Aorta (tissue), 5 donors: ENCODE results near the gene LTO1. TPM values are rescaled to one million over a fixed set of nuclear protein-coding genes. Genes with fewer than 3 reads are reported as not detected.

Experiments
- ATAC-seq: fragments of 200-7000 bp; cut with Tn5 transposase; one replicate; pipeline ENCODE4 v1.9.1; 2022; ENCODE audit warnings: moderate library complexity; ENCODE audit not compliant: low FRiP score
- DNase-seq, 2 donors: peaks; one replicate each; pipeline ENCODE4 v3.0.0-alpha.2; 2020
- H3K27ac ChIP-seq, 2 donors: one replicate each; pipeline ENCODE4 v1.5.1; 2013; ENCODE audit warnings: low read length in 2 of 2, mild to moderate bottlenecking in 2 of 2, moderate library complexity in 2 of 2, control low read depth in 1 of 2, inconsistent platforms in 1 of 2, low read depth in 1 of 2
- H3K27me3 ChIP-seq, 2 donors: one replicate each; pipeline ENCODE4 v1.6.1; 2013; ENCODE audit warnings: control low read depth in 1 of 2, low read length in 1 of 2, mild to moderate bottlenecking in 1 of 2, moderate library complexity in 1 of 2; ENCODE audit not compliant: insufficient read depth in 2 of 2, control insufficient read depth in 1 of 2
- H3K36me3 ChIP-seq, 2 donors: one replicate each; pipeline ENCODE4 v1.6.1; 2013; ENCODE audit warnings: control low read depth in 1 of 2, low read length in 1 of 2, mild to moderate bottlenecking in 1 of 2; ENCODE audit not compliant: insufficient read depth in 2 of 2, control insufficient read depth in 1 of 2
- H3K4me1 ChIP-seq, 2 donors: one replicate each; pipeline ENCODE4 v1.6.1; 2013; ENCODE audit warnings: low read length in 2 of 2, control low read depth in 1 of 2, mild to moderate bottlenecking in 1 of 2, moderate library complexity in 1 of 2; ENCODE audit not compliant: insufficient read depth in 2 of 2, control insufficient read depth in 1 of 2
- H3K4me3 ChIP-seq, 2 donors: one replicate each; pipeline ENCODE4 v1.5.1; 2013; ENCODE audit warnings: low read length in 2 of 2, control low read depth in 1 of 2, mild to moderate bottlenecking in 1 of 2
- H3K9me3 ChIP-seq: one replicate; pipeline ENCODE4 v1.6.1; 2013; ENCODE audit warnings: mild to moderate bottlenecking, low read length; ENCODE audit not compliant: control insufficient read depth
- WGBS, 2 donors: extraction: QIAGEN DNeasy Blood & Tissue Kit; methylation state at CpG; one replicate each; pipeline ENCODE4 v1.1.7; 2013; 5-methylcytosine and 5-hydroxymethylcytosine counted together
- intact Hi-C, 2 donors: fragments of 100-400 bp; cut with DNase I; formaldehyde crosslinking; loops; one replicate each; pipeline versions ENCODE4 v1.14.2 to v1.15.0; 2022
- polyA plus RNA-seq, 2 donors: library from polyadenylated mRNA; stranded (reverse); fragments of 200-250 nt; gene quantifications; one replicate each; pipeline ENCODE4 v1.2.3, GENCODE V29; 2013
- total RNA-seq, 2 donors: library from RNA; stranded (reverse); fragmentation: NEBNext Ultra II Directional; extraction: Animal tissue kit (Norgen Biotek cat#: 25700); gene quantifications; one replicate each; pipeline ENCODE4 v1.2.1, GENCODE V29; 2021
- donor health status: healthy with polysubstance abuse.
- donor health status: Bipolar disorder and iron deficiency.
- donor health status: DM: no; HTN: no; CAD: no.
- donor health status: DM: no; HTN: no; CAD: no.
- donor health status: DM: yes; HTN: yes; CAD: no.

The LTO1 gene
- total and polyA plus RNA-seq, 4 donors = 4.6 to 34.5 (median 26.6) TPM

DNA sequence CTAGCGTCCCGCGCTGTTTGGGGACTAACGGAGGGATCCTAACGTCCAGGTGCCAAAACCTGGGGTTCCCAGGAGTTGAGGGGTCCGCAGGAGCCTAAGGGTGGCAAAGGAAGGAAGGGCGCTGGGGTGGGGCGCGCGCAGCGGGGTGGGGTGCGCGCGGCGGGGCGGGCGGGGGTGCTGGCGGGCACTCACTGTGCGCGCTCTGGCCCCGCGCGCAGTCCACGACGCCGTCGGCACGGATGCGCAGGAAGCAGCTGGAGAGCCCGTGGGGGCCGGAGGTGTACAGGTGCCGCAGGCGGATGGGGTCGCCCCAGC lies 28.3 kb upstream of the LTO1 start:
- WGBS, 2 donors = 2% methylated on average over 7 to 34 of the region's 34 CpGs
- H3K4me1 ChIP-seq = no peaks in the 10 kb centered on the region
- H3K4me3 ChIP-seq = no peak overlapping the region
- DNase-seq (no peak), ATAC-seq (no peak)
- H3K9me3 ChIP-seq = no peaks in the 10 kb centered on the region
- H3K27ac ChIP-seq = no peak overlapping the region
- intact Hi-C loops = no loop called here
- H3K27me3 ChIP-seq = no peaks in the 10 kb centered on the region
- no peaks in the 10 kb centered on the region for H3K36me3 ChIP-seq

DNA sequence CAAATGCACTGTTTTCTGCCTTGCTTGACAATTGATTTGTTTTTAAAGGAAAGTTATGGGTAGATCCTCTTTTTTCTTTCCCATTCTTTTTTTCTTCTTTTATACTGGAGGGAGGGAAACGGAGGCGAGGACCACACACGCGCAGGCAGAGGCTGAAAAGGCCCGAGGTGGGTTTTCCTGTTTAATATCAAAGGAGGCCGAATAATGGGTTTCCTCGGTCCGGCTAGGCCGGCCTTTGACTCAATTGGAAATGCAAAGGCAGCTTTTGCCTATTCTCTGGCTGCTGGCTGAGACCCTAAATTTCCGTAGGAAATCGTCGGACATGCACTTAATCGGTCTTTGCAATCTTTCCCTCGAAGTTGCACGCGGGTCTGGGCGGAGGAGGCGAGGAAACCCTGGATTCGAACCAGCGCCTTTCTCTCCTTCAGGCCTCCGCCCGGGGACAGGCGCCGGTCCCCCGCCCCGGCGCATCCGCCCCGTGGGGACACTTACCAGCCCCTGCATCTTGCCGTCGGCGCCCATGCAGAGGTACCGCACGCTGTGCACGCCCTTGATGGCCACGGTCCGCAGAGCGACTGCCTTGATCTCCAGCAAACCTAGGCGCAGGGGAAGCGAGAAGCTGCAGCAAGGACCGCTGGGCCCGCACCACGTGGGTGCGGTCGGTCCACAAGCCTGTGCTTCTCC lies 27.8 kb upstream of the LTO1 start:
- intact Hi-C loops = no loop called here
- Histone ChIP-seq H3K4me1 (no peaks in the 10 kb centered on the region), H3K27ac (no peak overlapping the region), H3K36me3 (no peaks in the 10 kb centered on the region), H3K27me3 (no peaks in the 10 kb centered on the region), H3K4me3 (no peak overlapping the region), H3K9me3 (no peaks in the 10 kb centered on the region)
- 9 to 10% methylated on average over 45 of the region's 45 CpGs for WGBS, 2 donors
- DNase-seq = peak in 1 of 2 donors; percentile 71
- no peak for ATAC-seq

DNA sequence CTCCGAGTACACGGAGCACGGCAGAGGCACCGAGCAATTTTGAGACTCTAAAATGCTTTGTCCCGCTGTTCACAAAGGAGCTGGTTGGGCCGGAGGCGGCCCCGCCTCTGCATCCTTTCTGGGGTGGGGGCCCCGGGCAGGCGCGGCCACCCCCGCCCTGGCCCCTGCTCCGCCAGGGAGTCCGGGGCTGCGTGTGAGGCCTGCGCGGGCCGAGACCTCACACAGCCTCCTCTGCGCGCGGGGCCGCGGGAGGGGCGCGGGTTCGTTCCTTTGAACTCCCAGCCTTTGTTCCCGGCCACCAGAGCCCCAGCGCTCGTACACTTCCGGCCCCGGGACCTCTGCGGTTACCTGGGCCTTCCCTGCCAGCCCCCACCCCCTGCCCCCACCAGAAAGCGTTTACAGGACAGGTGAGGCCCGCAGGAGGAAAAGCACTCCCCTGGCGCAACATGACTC lies 27.1 kb upstream of the LTO1 start:
- H3K4me1 ChIP-seq = no peaks in the 10 kb centered on the region
- no peaks in the 10 kb centered on the region for H3K36me3 ChIP-seq
- WGBS, 2 donors = 7% methylated on average over 31 to 35 of the region's 35 CpGs
- DNase-seq = peak in 1 of 2 donors; percentile 73
- H3K27ac ChIP-seq = no peak overlapping the region
- intact Hi-C loops = no loop called here
- no peak for ATAC-seq
- H3K9me3 ChIP-seq = no peaks in the 10 kb centered on the region
- H3K4me3 ChIP-seq = no peak overlapping the region
- no peaks in the 10 kb centered on the region for H3K27me3 ChIP-seq

DNA sequence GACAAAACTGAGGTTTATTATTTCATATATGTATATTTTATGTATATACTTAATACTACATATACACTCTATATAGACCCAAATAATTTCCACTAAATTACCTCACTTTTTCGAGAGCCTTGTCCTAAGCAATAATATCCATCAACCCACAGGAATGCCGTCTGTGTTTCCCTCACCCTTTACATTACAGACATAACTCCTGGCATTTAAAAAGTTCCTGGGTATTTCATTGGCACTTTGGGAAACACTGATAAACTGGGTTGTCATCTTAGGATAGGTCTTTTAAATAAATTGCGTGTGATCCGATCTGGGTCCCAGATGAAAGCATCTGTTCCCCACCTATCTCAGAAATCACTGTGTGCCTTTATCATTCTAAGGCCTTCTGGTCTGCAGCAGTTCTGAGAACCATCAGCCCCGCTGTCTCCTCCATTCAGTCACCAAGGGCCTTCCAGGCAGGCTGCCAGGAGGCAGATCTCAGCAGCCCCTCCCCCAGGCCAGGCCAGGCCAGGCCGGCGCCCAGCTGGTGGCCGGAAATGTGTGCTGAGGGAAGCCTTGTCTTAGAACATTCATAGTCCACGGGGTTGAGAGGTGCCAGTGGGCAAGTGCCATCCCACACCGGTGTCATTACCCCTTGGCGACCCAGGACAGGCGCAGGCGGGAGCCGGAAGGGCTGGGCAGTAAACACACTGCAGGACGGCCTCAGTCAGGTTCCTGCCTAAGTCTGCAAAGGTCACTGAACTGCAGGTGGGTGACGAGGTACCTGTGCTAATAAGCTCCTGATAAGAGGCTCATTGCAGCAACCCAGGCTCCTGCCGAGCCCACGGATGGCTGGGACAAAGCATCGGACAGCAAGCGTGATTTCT lies 25.4 kb upstream of the LTO1 start:
- ATAC-seq (no peak), DNase-seq (peak in 1 of 2 donors; percentile 82)
- Histone ChIP-seq H3K4me1 (no peaks in the 10 kb centered on the region), H3K27ac (no peak overlapping the region), H3K27me3 (no peaks in the 10 kb centered on the region), H3K36me3 (no peaks in the 10 kb centered on the region), H3K9me3 (no peaks in the 10 kb centered on the region), H3K4me3 (no peak overlapping the region)
- WGBS, 2 donors = 56 to 64% methylated on average over 20 of the region's 20 CpGs
- intact Hi-C loops = no loop called here

DNA sequence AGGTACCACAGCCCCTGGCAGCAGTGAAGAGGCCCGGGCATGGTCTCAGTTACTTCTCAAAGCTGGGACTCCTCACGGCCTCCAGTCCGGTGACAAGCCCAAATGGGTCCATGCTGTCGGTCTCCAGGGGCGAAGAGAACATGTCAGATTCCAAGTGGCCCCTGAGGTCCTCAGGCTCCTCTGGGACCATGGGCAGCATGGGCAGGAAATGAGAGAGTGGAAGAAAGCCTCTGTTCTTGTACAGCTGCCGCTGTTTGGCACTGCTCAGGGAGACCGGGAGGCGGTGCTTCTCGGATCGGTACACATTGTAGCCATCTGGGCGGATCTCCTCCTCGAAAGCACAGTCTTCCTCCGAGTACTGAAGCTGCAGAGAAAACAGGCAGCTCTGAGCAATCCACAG lies 24.1 kb upstream of the LTO1 start:
- H3K27me3 ChIP-seq = no peaks in the 10 kb centered on the region
- ATAC-seq = no peak

DNA sequence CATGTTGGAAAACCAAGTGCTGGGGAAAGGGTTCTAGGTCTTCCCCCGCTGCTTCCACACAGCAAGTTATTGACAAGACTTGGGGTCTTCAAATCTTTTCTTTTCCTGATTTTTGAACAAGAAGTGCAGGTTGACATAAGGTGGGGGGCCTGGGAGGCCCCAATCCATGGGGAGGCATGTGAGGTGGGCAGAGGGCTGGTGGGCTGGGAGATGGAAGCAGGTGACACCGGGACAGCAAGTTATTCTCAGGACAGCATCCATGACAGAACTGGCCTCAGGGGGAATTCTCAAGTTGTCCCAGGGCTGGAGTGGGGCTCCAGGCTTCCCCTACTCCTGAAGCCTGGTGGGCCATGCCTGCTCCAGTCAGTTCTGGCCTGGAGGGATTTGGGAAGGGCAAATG lies 23.2 kb upstream of the LTO1 start:
- DNase-seq (peak in 1 of 2 donors; percentile 33), ATAC-seq (no peak)
- intact Hi-C loops = loop anchor here in 1 of 2 donors (10.0 kb wide), 1 partner anchor 186 kb away; no protein-coding TSS in a partner anchor
- Histone ChIP-seq H3K36me3 (no peaks in the 10 kb centered on the region), H3K4me1 (no peaks in the 10 kb centered on the region), H3K27me3 (no peaks in the 10 kb centered on the region), H3K27ac (no peak overlapping the region), H3K9me3 (no peaks in the 10 kb centered on the region), H3K4me3 (no peak overlapping the region)
- WGBS, 2 donors = 93 to 99% methylated on average over 2 of the region's 2 CpGs

More for the DNA sequence above, 24.1 kb upstream of the LTO1 start:
- Histone ChIP-seq H3K9me3 (no peaks in the 10 kb centered on the region), H3K4me1 (no peaks in the 10 kb centered on the region), H3K4me3 (no peak overlapping the region), H3K36me3 (no peaks in the 10 kb centered on the region), H3K27ac (no peak overlapping the region)
- 85% methylated on average over 13 of the region's 13 CpGs for WGBS, 2 donors
- intact Hi-C loops = loop anchor here in 1 of 2 donors (10.0 kb wide), 1 partner anchor 186 kb away; no protein-coding TSS in a partner anchor
- peak in 1 of 2 donors; percentile 71 for DNase-seq

DNA sequence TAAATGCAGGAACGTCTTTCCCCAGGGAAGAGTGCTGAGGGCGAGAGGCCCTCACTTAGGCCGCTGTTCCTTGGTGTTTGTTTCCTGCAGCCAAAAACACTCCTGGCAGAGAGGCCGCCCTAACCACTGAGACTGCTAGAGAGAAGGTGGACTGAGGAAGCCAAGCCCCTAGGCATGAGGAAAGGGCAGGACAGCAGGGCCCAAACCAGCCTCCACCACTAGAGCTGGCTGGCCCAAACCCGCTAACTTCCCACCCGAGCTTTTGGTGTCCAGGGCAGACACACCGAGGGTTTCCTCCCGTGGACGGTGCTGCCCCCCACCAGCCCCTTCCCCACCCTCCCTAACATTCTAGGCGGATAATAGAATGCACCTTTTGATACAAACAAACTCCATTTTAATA lies 22.7 kb upstream of the LTO1 start:
- Histone ChIP-seq H3K27ac (no peak overlapping the region), H3K4me3 (no peak overlapping the region), H3K27me3 (no peaks in the 10 kb centered on the region), H3K36me3 (no peaks in the 10 kb centered on the region), H3K4me1 (no peaks in the 10 kb centered on the region), H3K9me3 (no peaks in the 10 kb centered on the region)
- ATAC-seq = no peak
- intact Hi-C loops = loop anchor here in 1 of 2 donors (10.0 kb wide), 1 partner anchor 187 kb away; no protein-coding TSS in a partner anchor
- 90 to 93% methylated on average over 10 of the region's 10 CpGs for WGBS, 2 donors
- peak in 1 of 2 donors; percentile 44 for DNase-seq

DNA sequence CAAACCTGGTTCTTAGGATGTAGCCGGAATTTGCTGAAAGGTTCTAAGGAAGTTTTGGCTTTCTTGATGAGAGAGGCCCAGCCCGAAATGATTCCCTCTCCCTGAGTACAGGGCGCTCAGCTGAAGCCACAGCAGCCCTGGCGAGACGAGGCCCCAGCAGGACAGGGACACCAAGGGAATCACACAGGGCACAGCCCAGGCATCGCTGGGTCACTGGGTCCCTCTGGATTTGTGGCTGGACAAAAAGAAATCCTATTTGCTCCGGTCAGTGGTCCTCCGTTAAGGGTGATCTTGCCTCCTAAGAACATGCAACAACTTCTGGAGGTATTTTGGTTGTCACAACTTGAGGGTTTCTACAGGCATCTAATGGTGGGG lies 22.3 kb upstream of the LTO1 start:
- Histone ChIP-seq H3K4me1 (no peaks in the 10 kb centered on the region), H3K4me3 (no peak overlapping the region), H3K27ac (no peak overlapping the region), H3K27me3 (no peaks in the 10 kb centered on the region), H3K36me3 (no peaks in the 10 kb centered on the region), H3K9me3 (no peaks in the 10 kb centered on the region)
- 92 to 95% methylated on average over 8 of the region's 8 CpGs for WGBS, 2 donors
- ATAC-seq (no peak), DNase-seq (peak in 1 of 2 donors; percentile 42)
- intact Hi-C loops = loop anchor here in 1 of 2 donors (10.0 kb wide), 1 partner anchor 187 kb away; no protein-coding TSS in a partner anchor
